GM12873 (cell line): ENCODE data around the gene MYL5.

ENCODE experiments used
- CTCF ChIP-seq: IDR thresholded peaks from 2 replicates; pipeline ENCODE4 v1.5.1; 2012; ENCODE audit warnings: low read depth, mild to moderate bottlenecking, moderate library complexity, low read length, control low read depth; ENCODE audit not compliant: insufficient read depth; ENCODE audit errors: missing control alignments

Gene MYL5

GRCh38 chr4:721261-722168, 47.2 kb downstream of the MYL5 start:
- no peak for TF ChIP-seq CTCF

- no peak for TF ChIP-seq CTCF
These were observed 47.9 kb downstream of the MYL5 start for GRCh38 chr4:722169-722725.

GRCh38 chr4:722851-723360, 48.6 kb downstream of the MYL5 start:
- no peak for TF ChIP-seq CTCF

GRCh38 chr4:723751-724530, 49.6 kb downstream of the MYL5 start:
- no peak for TF ChIP-seq CTCF

- no peak for TF ChIP-seq CTCF
These were observed 51.3 kb downstream of the MYL5 start for GRCh38 chr4:725391-726234.

- no peak for TF ChIP-seq CTCF
These were observed 52.0 kb downstream of the MYL5 start for GRCh38 chr4:726235-726787.
